GM12873 (cell line): ENCODE results near the gene SLCO4C1.

Experiments used
- CTCF ChIP-seq: IDR thresholded peaks from 2 replicates; pipeline ENCODE4 v1.5.1; 2012; ENCODE audit warnings: low read depth, mild to moderate bottlenecking, moderate library complexity, low read length, control low read depth; ENCODE audit not compliant: insufficient read depth; ENCODE audit errors: missing control alignments

The SLCO4C1 gene

GRCh38 chr5:102200861-102201260 is 95.2 kb downstream of the SLCO4C1 start:
- no peak for TF ChIP-seq CTCF

- TF ChIP-seq CTCF: no peak
These were observed 99.6 kb downstream of the SLCO4C1 start for GRCh38 chr5:102196481-102196880.
